ENCODE results near the gene EMSY. TPM values are rescaled to one million over a fixed set of nuclear protein-coding genes. Genes with fewer than 3 reads are reported as not detected.

EMSY gene, protein sequence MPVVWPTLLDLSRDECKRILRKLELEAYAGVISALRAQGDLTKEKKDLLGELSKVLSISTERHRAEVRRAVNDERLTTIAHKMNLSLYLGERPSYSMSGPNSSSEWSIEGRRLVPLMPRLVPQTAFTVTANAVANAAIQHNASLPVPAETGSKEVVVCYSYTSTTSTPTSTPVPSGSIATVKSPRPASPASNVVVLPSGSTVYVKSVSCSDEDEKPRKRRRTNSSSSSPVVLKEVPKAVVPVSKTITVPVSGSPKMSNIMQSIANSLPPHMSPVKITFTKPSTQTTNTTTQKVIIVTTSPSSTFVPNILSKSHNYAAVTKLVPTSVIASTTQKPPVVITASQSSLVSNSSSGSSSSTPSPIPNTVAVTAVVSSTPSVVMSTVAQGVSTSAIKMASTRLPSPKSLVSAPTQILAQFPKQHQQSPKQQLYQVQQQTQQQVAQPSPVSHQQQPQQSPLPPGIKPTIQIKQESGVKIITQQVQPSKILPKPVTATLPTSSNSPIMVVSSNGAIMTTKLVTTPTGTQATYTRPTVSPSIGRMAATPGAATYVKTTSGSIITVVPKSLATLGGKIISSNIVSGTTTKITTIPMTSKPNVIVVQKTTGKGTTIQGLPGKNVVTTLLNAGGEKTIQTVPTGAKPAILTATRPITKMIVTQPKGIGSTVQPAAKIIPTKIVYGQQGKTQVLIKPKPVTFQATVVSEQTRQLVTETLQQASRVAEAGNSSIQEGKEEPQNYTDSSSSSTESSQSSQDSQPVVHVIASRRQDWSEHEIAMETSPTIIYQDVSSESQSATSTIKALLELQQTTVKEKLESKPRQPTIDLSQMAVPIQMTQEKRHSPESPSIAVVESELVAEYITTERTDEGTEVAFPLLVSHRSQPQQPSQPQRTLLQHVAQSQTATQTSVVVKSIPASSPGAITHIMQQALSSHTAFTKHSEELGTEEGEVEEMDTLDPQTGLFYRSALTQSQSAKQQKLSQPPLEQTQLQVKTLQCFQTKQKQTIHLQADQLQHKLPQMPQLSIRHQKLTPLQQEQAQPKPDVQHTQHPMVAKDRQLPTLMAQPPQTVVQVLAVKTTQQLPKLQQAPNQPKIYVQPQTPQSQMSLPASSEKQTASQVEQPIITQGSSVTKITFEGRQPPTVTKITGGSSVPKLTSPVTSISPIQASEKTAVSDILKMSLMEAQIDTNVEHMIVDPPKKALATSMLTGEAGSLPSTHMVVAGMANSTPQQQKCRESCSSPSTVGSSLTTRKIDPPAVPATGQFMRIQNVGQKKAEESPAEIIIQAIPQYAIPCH (N-terminal part only)
- 72.7 and 167 TPM in 2 replicates for total RNA-seq (2011; cell fraction: chromatin; rRNA removed; ENCODE audit: low replicate concordance)
- total RNA-seq (2011; cell fraction: nucleolus; rRNA removed): 33.2 and 57.8 TPM in 2 replicates
- total RNA-seq (2011; cell fraction: nucleoplasm; rRNA removed): 88.4 and 106 TPM in 2 replicates
- total RNA-seq (2014; rRNA removed) (14.5 and 17.1 TPM in 2 replicates), total RNA-seq (2014; rRNA removed; fragmentation: Illumina TruSeq; extraction: Trizol) (19.8 and 20.8 TPM in 2 replicates), total RNA-seq (2015; rRNA removed; fragmentation: Illumina TruSeq; extraction: Trizol) (18.3 and 18.7 TPM in 2 replicates), total RNA-seq (2021) (17.9 and 19.9 TPM in 2 replicates), polyA plus RNA-seq (2011; rRNA removed) (25.4 and 33.6 TPM in 2 replicates), polyA plus RNA-seq (2014; fragmentation: Illumina TruSeq; extraction: Trizol) (21.5 and 24.5 TPM in 2 replicates), polyA plus RNA-seq (2014; fragmentation: Nextera tagmentation; extraction: Ambion mirVana) (10 to 100 TPM; 12.7 to 13.8 TPM), polyA plus RNA-seq (2014; rRNA removed) (14.4 and 19.5 TPM in 2 replicates), polyA minus RNA-seq (2011; rRNA and poly(A)+ RNA removed) (57.6 and 62.2 TPM in 2 replicates), Bru-seq, nascent RNA (percentile 77 among the genes with signal in this experiment), BruChase-seq, experiment 1, labeled RNA remaining after a 2-hour chase (percentile 87 among the genes with signal in this experiment), BruChase-seq, experiment 2, labeled RNA remaining after a 6-hour chase (percentile 87 among the genes with signal in this experiment)
- polyA plus RNA-seq (2011; cell fraction: cytosol; rRNA removed): 20.5 and 21.3 TPM in 2 replicates
- polyA plus RNA-seq (2011; cell fraction: nucleus; rRNA removed): 99.3 and 114 TPM in 2 replicates
- 13.5 and 14.5 TPM in 2 replicates for polyA plus RNA-seq (2012)
- 13.8 and 16.7 TPM in 2 replicates for polyA minus RNA-seq (2011; cell fraction: cytosol; rRNA and poly(A)+ RNA removed)
- 83.7 and 117 TPM in 2 replicates for polyA minus RNA-seq (2011; cell fraction: nucleus; rRNA and poly(A)+ RNA removed)
- long read RNA-seq, experiment 1, partial matches to known transcripts: 2 of 15 reads
- long read RNA-seq, experiment 1, other reads (novel, unspliced or antisense): 11 of 15 reads
- long read RNA-seq, experiment 2, partial matches to known transcripts: 1 of 8 reads
- long read RNA-seq, experiment 2, other reads (novel, unspliced or antisense): 7 of 8 reads
- long read RNA-seq, experiment 3, partial matches to known transcripts: 1 of 5 reads
- long read RNA-seq, experiment 3, other reads (novel, unspliced or antisense): 3 of 5 reads

- Histone ChIP-seq H3K36me3 (ENCODE audit: control insufficient read depth, insufficient read depth, low read length) (peaks cover 42% of the 10 kb centered on the region), H4K20me1 (replicated peaks; ENCODE audit: control insufficient read depth, insufficient read depth, low read length) (peaks cover 8% of the 10 kb centered on the region; the same call in 1 of the 2 replicates), H3K27ac (ENCODE audit: extremely low read depth, low read depth, low read length) (peak within 1 kb of the TSS; percentile 99), H3K9me1 (ENCODE audit: control insufficient read depth, insufficient read depth, low read length) (no peaks in the 10 kb centered on the region), H3K9me3 (replicated peaks; ENCODE audit: control insufficient read depth, insufficient read depth, low read depth, low read length) (no peaks in the 10 kb centered on the region; the same call in 1 of the 2 replicates), H3K4me2 (ENCODE audit: insufficient read depth, low read length) (peak within 1 kb of the TSS; percentile 99), H3K79me2 (ENCODE audit: control insufficient read depth, insufficient read depth, low read length) (peaks cover 70% of the 10 kb centered on the region), H3K4me1 (replicated peaks in 1 of 2; ENCODE audit: control insufficient read depth in 2 of 2, insufficient read depth in 2 of 2, low read length in 2 of 2) (peaks cover 2 to 24% of the 10 kb centered on the region in 2 experiments; a peak in 4 of 5 replicates), H3K27me3 (ENCODE audit: control insufficient read depth in 2 of 2, insufficient read depth in 2 of 2, low read length in 2 of 2) (no peaks in the 10 kb centered on the region), H3K9ac (ENCODE audit: insufficient read depth in 1 of 2, low read depth in 2 of 2, low read length in 2 of 2) (peak within 1 kb of the TSS; percentile 94 to 100), H2AFZ (ENCODE audit: low read depth, low read length) (peak within 1 kb of the TSS; percentile 96), H3K4me3 (peak within 1 kb of the TSS; percentile 68)
- WGBS (ENCODE audit: insufficient coverage, low coverage, missing lambda C conversion rate): under 1% methylated on average over 50 of the region's 53 CpGs
- peak; percentile 94 to 98 (median 96) for DNase-seq (ENCODE audit: extremely low read depth in 1 of 4, low spot score in 3 of 4)
- intact Hi-C loops (cut with micrococcal nuclease): loop anchor here (5.0 kb wide), 1 partner anchor 62 kb away; the partner anchor contains the start of genes GVQW3 and THAP12
- no TSS peak for BruUV-seq (replicated peaks)
- FAIRE-seq: peak; percentile 99
- in situ Hi-C loops (cut with MboI): no loop called here
- ChIA-PET POLR2A (interaction anchor here (0.8 to 1.6 kb wide), 4 partner anchors 19 to 39 kb away, joined by 3 to 4 read pairs (median 4); no protein-coding TSS in a partner anchor), CTCF (ENCODE audit: low intra/inter-chr PET ratio) (no interaction called here)
- ATAC-seq: peak; percentile 94
- TF ChIP-seq RHOXF2B (CRISPR knock-in tag; conservative IDR thresholded peaks at IDR 0.05) (peak; percentile 74; the same call in 1 of the 2 replicates), MTA3 (IDR thresholded peaks at IDR 0.05; ENCODE audit: borderline replicate concordance) (peak; percentile 82), ZNF668 (CRISPR knock-in tag; IDR thresholded peaks at IDR 0.05) (no peak), MXI1 (IDR thresholded peaks at IDR 0.05; ENCODE audit: low read depth, low read length) (no peak), CEBPB (tag; IDR thresholded peaks at IDR 0.05) (peak; percentile 54), MYC (IDR thresholded peaks at IDR 0.05; ENCODE audit: low read depth, low read length) (no peak; the same call in 1 of the 2 replicates), MYC (CRISPR knock-in tag; IDR thresholded peaks at IDR 0.05; ENCODE audit: borderline replicate concordance, low read depth) (no peak; the same call in 1 of the 2 replicates)
- TF ChIP-seq, protein P1, sequence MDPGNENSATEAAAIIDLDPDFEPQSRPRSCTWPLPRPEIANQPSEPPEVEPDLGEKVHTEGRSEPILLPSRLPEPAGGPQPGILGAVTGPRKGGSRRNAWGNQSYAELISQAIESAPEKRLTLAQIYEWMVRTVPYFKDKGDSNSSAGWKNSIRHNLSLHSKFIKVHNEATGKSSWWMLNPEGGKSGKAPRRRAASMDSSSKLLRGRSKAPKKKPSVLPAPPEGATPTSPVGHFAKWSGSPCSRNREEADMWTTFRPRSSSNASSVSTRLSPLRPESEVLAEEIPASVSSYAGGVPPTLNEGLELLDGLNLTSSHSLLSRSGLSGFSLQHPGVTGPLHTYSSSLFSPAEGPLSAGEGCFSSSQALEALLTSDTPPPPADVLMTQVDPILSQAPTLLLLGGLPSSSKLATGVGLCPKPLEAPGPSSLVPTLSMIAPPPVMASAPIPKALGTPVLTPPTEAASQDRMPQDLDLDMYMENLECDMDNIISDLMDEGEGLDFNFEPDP (CRISPR knock-in tag; IDR thresholded peaks at IDR 0.05): no peak
Measured at GRCh38 chr11:76444384-76445120, at the start of gene EMSY. TSS of gene EMSY (plus strand) at chr11:76445018. CDS start at chr11:76446939, 1,921 bp downstream.

Data from K562 (cell line).